ENCODE data around the gene NCDN. TPM values are rescaled to one million over a fixed set of nuclear protein-coding genes. Genes with fewer than 3 reads are reported as not detected.

NCDN gene
- 10 to 100 TPM; 10.1 to 13.7 (median 12.1) TPM for total RNA-seq

- Histone ChIP-seq H3K4me3 (peak within 1 kb of the TSS; percentile 76 to 94 (median 85)), H3K4me1 (peaks cover 29 to 84% (median 41%) of the 10 kb centered on the region in 3 donors), H3K9me3 (no peaks in the 10 kb centered on the region), H3K27me3 (no peaks in the 10 kb centered on the region), H3K36me3 (peaks cover 0 to 24% (median 0%) of the 10 kb centered on the region in 3 donors), H3K27ac (peak within 1 kb of the TSS; percentile 94 to 99 (median 96))
- WGBS, 2 donors, result 0% methylated on average over 32 to 34 of the region's 58 CpGs
- intact Hi-C loops (cut with DNase I), result no loop called here
- TF ChIP-seq POLR2A (IDR thresholded peaks at IDR 0.05), result peak in 1 of 4 donors; percentile 16
- TF ChIP-seq, protein P1, sequence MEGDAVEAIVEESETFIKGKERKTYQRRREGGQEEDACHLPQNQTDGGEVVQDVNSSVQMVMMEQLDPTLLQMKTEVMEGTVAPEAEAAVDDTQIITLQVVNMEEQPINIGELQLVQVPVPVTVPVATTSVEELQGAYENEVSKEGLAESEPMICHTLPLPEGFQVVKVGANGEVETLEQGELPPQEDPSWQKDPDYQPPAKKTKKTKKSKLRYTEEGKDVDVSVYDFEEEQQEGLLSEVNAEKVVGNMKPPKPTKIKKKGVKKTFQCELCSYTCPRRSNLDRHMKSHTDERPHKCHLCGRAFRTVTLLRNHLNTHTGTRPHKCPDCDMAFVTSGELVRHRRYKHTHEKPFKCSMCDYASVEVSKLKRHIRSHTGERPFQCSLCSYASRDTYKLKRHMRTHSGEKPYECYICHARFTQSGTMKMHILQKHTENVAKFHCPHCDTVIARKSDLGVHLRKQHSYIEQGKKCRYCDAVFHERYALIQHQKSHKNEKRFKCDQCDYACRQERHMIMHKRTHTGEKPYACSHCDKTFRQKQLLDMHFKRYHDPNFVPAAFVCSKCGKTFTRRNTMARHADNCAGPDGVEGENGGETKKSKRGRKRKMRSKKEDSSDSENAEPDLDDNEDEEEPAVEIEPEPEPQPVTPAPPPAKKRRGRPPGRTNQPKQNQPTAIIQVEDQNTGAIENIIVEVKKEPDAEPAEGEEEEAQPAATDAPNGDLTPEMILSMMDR (IDR thresholded peaks at IDR 0.05), result no peak
- DNase-seq, result peak; percentile 90
Observed at GRCh38 chr1:35557611-35558373, at the start of gene NCDN. Gene NCDN (plus strand): TSS chr1:35557799. CDS start chr1:35558191, 392 bp downstream.

- Histone ChIP-seq H3K4me3 (no peak overlapping the region), H3K4me1 (peaks cover 6 to 43% (median 22%) of the 10 kb centered on the region in 3 donors), H3K27me3 (no peaks in the 10 kb centered on the region), H3K9me3 (no peaks in the 10 kb centered on the region), H3K27ac (peak overlapping the region in 1 of 4 donors; percentile 45), H3K36me3 (peaks cover 0 to 10% (median 0%) of the 10 kb centered on the region in 3 donors)
- intact Hi-C loops (cut with DNase I), result no loop called here
- no peak for DNase-seq
- TF ChIP-seq, protein P1 (IDR thresholded peaks at IDR 0.05), result no peak
- no peak for TF ChIP-seq POLR2A (IDR thresholded peaks at IDR 0.05)
Observed at GRCh38 chr1:35507947-35508346, 49.7 kb upstream of the NCDN start.

DNA sequence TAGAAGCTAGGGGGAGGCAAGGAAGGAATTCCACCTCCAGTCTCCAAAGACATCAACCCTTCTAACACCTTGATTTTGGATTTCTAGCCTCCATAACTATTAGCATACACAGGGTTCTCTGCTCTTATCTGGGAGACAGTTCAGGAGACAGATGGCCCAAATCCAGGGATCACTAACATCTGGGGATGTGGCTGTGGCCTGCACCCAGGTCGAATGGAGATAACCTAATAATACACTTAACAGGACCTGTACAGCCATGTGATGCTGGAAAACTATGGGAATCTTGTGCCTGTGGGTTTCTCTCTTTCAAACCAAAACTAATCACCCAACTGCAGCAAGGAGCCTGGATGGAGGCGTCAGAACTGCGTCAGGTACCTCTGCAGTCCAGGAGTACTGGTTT is 48.0 kb upstream of the NCDN start:
- TF ChIP-seq, protein P1 (IDR thresholded peaks at IDR 0.05), result no peak
- no peak for TF ChIP-seq POLR2A (IDR thresholded peaks at IDR 0.05)
- Histone ChIP-seq H3K4me1 (peaks cover 6 to 43% (median 22%) of the 10 kb centered on the region in 3 donors), H3K27me3 (no peaks in the 10 kb centered on the region), H3K4me3 (no peak overlapping the region), H3K27ac (no peak overlapping the region), H3K36me3 (peaks cover 0 to 10% (median 0%) of the 10 kb centered on the region in 3 donors), H3K9me3 (no peaks in the 10 kb centered on the region)
- intact Hi-C loops (cut with DNase I), result no loop called here
- no peak for DNase-seq
- WGBS, 2 donors, result 90% methylated on average over 3 of the region's 3 CpGs

GRCh38 chr1:35511305-35511704 is 46.3 kb upstream of the NCDN start:
- Histone ChIP-seq H3K4me3 (no peak overlapping the region), H3K36me3 (peaks cover 0 to 8% (median 0%) of the 10 kb centered on the region in 3 donors), H3K9me3 (no peaks in the 10 kb centered on the region), H3K27me3 (no peaks in the 10 kb centered on the region), H3K4me1 (peaks cover 4 to 34% (median 20%) of the 10 kb centered on the region in 3 donors), H3K27ac (no peak overlapping the region)
- WGBS, 2 donors, result 93 to 96% methylated on average over 2 of the region's 2 CpGs
- intact Hi-C loops (cut with DNase I), result no loop called here
- DNase-seq, result no peak
- TF ChIP-seq, protein P1 (IDR thresholded peaks at IDR 0.05), result no peak
- TF ChIP-seq POLR2A (IDR thresholded peaks at IDR 0.05), result no peak

DNA sequence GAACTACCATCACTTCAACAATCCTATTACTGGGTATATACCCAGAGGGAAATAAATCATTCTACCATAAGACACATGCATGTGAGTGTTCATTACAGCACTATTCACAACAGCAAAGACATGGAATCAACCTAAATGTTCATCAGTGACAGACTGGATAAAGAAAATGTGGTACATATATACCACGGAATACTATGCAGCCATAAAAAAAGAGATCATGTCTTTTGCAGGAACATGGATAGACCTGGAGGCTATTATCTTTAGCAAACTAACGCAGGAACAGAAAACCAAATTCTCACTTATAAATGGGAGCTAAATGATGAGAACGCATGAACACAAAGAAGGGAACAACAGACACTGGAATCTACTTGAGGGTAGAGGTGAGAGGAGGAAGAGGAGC is 39.4 kb upstream of the NCDN start:
- WGBS, 2 donors, result 96 to 98% methylated on average over 3 of the region's 3 CpGs
- Histone ChIP-seq H3K4me3 (no peak overlapping the region), H3K27ac (no peak overlapping the region), H3K36me3 (no peaks in the 10 kb centered on the region), H3K4me1 (peaks cover 0 to 7% (median 0%) of the 10 kb centered on the region in 3 donors), H3K27me3 (no peaks in the 10 kb centered on the region), H3K9me3 (peaks cover 0 to 11% (median 6%) of the 10 kb centered on the region in 3 donors)
- no peak for DNase-seq
- TF ChIP-seq POLR2A (IDR thresholded peaks at IDR 0.05), result no peak
- TF ChIP-seq, protein P1 (IDR thresholded peaks at IDR 0.05), result no peak
- intact Hi-C loops (cut with DNase I), result no loop called here
